ENCODE results near the gene NDUFB7.
A peak's percentile ranks its signal among the peaks of the same experiment; 100 is the strongest.
"Not testable (repeated sequence)": the region's sequence is repeated elsewhere in the genome, so short reads cannot be mapped to it uniquely, and the experiment has no call there.

The NDUFB7 gene

GRCh38 chr19:14552006-14552360, 19.9 kb downstream of the NDUFB7 start:
- H3K4me1 ChIP-seq (ENCODE audit: control insufficient read depth, insufficient read depth, low read length); H3K9me3 ChIP-seq (ENCODE audit: control insufficient read depth in 2 of 2, low read length in 2 of 2); H3K4me3 ChIP-seq (ENCODE audit: low read length in 2 of 2); H3K36me3 ChIP-seq (ENCODE audit: control insufficient read depth in 2 of 2, insufficient read depth in 2 of 2, low read length in 2 of 2); H3K9ac ChIP-seq (ENCODE audit: low read length in 2 of 2); H3K27me3 ChIP-seq (ENCODE audit: control insufficient read depth in 1 of 2, insufficient read depth in 2 of 2, low read length in 2 of 2); H3K27ac ChIP-seq (ENCODE audit: low read length): not testable (repeated sequence)

DNA sequence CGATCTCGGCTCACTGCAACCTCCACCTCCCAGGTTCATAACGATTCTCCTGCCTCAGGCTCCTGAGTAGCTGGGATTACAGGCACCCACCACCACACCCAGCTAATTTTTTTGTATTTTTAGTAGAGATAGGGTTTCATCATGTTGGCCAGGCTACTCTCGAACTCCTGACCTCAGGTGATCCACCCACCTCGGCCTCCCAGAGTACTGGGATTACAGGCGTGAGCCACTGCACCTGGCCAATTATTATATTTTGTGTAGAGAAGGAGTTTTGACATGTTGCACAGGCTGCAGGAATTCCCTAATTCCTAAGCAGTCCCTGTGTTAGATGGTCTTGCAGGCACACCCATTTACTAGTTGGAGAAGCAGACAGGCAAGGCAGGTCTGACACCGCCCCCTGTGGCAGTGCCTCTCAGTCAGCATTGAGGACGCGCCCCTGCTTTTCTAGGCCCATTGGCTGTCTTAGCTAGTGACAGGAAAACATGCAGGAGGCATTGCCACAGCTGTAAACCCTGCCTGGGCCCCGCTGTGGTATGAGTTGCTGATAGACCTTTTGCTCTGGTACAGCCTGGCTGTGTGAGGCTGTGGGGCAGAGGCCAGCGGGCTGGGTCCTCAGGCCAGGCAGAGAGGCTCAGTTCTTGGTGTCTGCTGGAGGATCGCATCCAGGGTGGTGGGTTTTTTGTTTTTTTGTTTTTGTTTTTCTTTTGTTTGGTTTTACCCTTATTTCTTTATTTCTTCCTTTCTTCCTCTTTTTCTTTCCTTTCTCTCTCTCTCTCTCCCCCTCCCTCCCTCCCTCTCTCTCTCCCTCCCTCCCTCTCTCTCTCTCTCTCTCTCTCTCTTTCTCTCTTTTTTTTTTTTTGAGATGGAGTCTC, 20.5 kb downstream of the NDUFB7 start:
- not testable (repeated sequence) for H3K9me3 ChIP-seq (ENCODE audit: control insufficient read depth in 2 of 2, low read length in 2 of 2); H3K27ac ChIP-seq (ENCODE audit: low read length); H3K36me3 ChIP-seq (ENCODE audit: control insufficient read depth in 2 of 2, insufficient read depth in 2 of 2, low read length in 2 of 2); H3K9ac ChIP-seq (ENCODE audit: low read length in 2 of 2); H3K4me3 ChIP-seq (ENCODE audit: low read length in 2 of 2); H3K27me3 ChIP-seq (ENCODE audit: control insufficient read depth in 1 of 2, insufficient read depth in 2 of 2, low read length in 2 of 2); H3K4me1 ChIP-seq (ENCODE audit: control insufficient read depth, insufficient read depth, low read length)

- Histone ChIP-seq H3K27me3 (ENCODE audit: control insufficient read depth in 1 of 2, insufficient read depth in 2 of 2, low read length in 2 of 2) (no peaks in the 10 kb centered on the region), H3K4me3 (ENCODE audit: low read length in 2 of 2) (no peak overlapping the region), H3K9me3 (ENCODE audit: control insufficient read depth in 2 of 2, low read length in 2 of 2) (no peaks in the 10 kb centered on the region), H3K9ac (ENCODE audit: low read length in 2 of 2) (no peak overlapping the region), H3K36me3 (ENCODE audit: control insufficient read depth in 2 of 2, insufficient read depth in 2 of 2, low read length in 2 of 2) (peaks cover 0 to 2% of the 10 kb centered on the region in 2 donors), H3K27ac (ENCODE audit: low read length) (no peak overlapping the region), H3K4me1 (ENCODE audit: control insufficient read depth, insufficient read depth, low read length) (peaks cover 7% of the 10 kb centered on the region)
These were observed 21.6 kb downstream of the NDUFB7 start for GRCh38 chr19:14550201-14550754.

DNA sequence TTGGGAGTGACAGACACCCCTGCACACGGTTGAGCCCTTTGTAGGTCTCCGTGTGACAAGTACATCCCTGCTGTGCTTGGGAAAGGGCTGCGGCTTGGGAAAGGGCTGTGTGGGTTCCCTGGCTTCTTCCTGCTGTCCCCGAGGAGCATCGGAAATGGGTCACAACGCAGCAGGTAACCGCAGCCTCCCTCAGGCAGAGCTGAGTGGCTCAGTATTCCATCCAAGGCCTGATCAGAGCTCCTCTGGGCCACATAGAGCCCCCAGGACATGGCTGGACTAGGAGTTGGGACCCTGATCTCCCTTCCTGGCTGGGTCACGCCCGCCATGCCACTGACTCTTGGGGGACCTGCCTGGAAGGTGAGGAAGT, 26.2 kb downstream of the NDUFB7 start:
- Histone ChIP-seq H3K4me1 (ENCODE audit: control insufficient read depth, insufficient read depth, low read length) (peaks cover 13% of the 10 kb centered on the region), H3K9me3 (ENCODE audit: control insufficient read depth in 2 of 2, low read length in 2 of 2) (no peaks in the 10 kb centered on the region), H3K4me3 (ENCODE audit: low read length in 2 of 2) (peak overlapping the region in 1 of 2 donors; percentile 57), H3K9ac (ENCODE audit: low read length in 2 of 2) (no peak overlapping the region), H3K36me3 (ENCODE audit: control insufficient read depth in 2 of 2, insufficient read depth in 2 of 2, low read length in 2 of 2) (peaks cover 0 to 2% of the 10 kb centered on the region in 2 donors), H3K27me3 (ENCODE audit: control insufficient read depth in 1 of 2, insufficient read depth in 2 of 2, low read length in 2 of 2) (no peaks in the 10 kb centered on the region), H3K27ac (ENCODE audit: low read length) (no peak overlapping the region)

GRCh38 chr19:14544977-14545715, 26.7 kb downstream of the NDUFB7 start:
- Histone ChIP-seq H3K9me3 (ENCODE audit: control insufficient read depth in 2 of 2, low read length in 2 of 2) (no peaks in the 10 kb centered on the region), H3K27ac (ENCODE audit: low read length) (no peak overlapping the region), H3K4me1 (ENCODE audit: control insufficient read depth, insufficient read depth, low read length) (peaks cover 13% of the 10 kb centered on the region), H3K27me3 (ENCODE audit: control insufficient read depth in 1 of 2, insufficient read depth in 2 of 2, low read length in 2 of 2) (no peaks in the 10 kb centered on the region), H3K9ac (ENCODE audit: low read length in 2 of 2) (no peak overlapping the region), H3K36me3 (ENCODE audit: control insufficient read depth in 2 of 2, insufficient read depth in 2 of 2, low read length in 2 of 2) (peaks cover 0 to 2% of the 10 kb centered on the region in 2 donors), H3K4me3 (ENCODE audit: low read length in 2 of 2) (peak overlapping the region in 1 of 2 donors; percentile 57)

DNA sequence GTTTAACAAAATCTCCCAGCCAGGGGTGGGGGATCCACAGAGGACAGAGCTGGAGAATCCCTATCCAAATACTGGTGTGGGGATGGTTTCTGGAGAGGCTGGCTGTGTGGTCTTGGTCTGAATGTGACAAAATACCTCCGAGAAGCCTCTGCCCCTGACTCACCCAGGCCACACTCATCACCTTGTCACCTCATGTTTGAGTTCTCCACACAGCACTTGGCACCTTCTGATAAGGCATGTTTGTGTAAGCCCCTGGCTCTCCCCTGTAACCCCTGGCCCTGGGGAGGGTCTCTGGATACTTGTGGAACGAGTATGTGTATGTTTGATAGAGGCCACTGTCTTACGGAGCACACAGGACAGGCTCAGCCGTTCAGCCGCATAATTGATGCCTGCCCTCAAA, 27.8 kb downstream of the NDUFB7 start:
- peaks cover 13% of the 10 kb centered on the region for H3K4me1 ChIP-seq (ENCODE audit: control insufficient read depth, insufficient read depth, low read length)
- H3K36me3 ChIP-seq (ENCODE audit: control insufficient read depth in 2 of 2, insufficient read depth in 2 of 2, low read length in 2 of 2), result peaks cover 0 to 2% of the 10 kb centered on the region in 2 donors
- H3K9me3 ChIP-seq (ENCODE audit: control insufficient read depth in 2 of 2, low read length in 2 of 2), result no peaks in the 10 kb centered on the region
- H3K4me3 ChIP-seq (ENCODE audit: low read length in 2 of 2), result no peak overlapping the region
- no peak overlapping the region for H3K9ac ChIP-seq (ENCODE audit: low read length in 2 of 2)
- no peaks in the 10 kb centered on the region for H3K27me3 ChIP-seq (ENCODE audit: control insufficient read depth in 1 of 2, insufficient read depth in 2 of 2, low read length in 2 of 2)
- H3K27ac ChIP-seq (ENCODE audit: low read length), result no peak overlapping the region

- Histone ChIP-seq H3K27ac (ENCODE audit: low read length) (no peak overlapping the region), H3K36me3 (ENCODE audit: control insufficient read depth in 2 of 2, insufficient read depth in 2 of 2, low read length in 2 of 2) (no peaks in the 10 kb centered on the region), H3K4me3 (ENCODE audit: low read length in 2 of 2) (no peak overlapping the region), H3K4me1 (ENCODE audit: control insufficient read depth, insufficient read depth, low read length) (peaks cover 13% of the 10 kb centered on the region), H3K9ac (ENCODE audit: low read length in 2 of 2) (no peak overlapping the region), H3K27me3 (ENCODE audit: control insufficient read depth in 1 of 2, insufficient read depth in 2 of 2, low read length in 2 of 2) (no peaks in the 10 kb centered on the region), H3K9me3 (ENCODE audit: control insufficient read depth in 2 of 2, low read length in 2 of 2) (no peaks in the 10 kb centered on the region)
These were observed 29.0 kb downstream of the NDUFB7 start for GRCh38 chr19:14542711-14543328.

DNA sequence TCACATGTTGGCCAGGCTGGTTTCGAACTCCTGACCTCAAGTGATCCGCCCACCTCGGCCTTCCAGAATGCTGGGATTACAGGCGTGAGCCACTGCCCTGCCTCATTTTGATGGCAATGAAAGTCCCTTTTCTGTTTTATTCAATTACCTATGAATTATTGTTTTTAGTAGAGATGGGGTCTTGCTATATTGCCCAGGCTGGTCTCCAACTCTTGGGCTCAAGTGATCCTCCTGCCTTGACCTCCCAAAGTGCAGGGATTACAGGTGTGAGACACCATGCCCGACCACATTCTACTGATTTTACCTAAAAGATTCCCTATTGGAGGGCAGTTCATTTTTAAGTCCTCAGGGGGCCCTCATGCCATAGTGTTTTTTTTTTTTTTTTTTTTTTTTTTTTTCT, 29.9 kb downstream of the NDUFB7 start:
- H3K4me1 ChIP-seq (ENCODE audit: control insufficient read depth, insufficient read depth, low read length), result peaks cover 18% of the 10 kb centered on the region
- not testable (repeated sequence) for H3K27me3 ChIP-seq (ENCODE audit: control insufficient read depth in 1 of 2, insufficient read depth in 2 of 2, low read length in 2 of 2); H3K27ac ChIP-seq (ENCODE audit: low read length); H3K9ac ChIP-seq (ENCODE audit: low read length in 2 of 2); H3K36me3 ChIP-seq (ENCODE audit: control insufficient read depth in 2 of 2, insufficient read depth in 2 of 2, low read length in 2 of 2); H3K9me3 ChIP-seq (ENCODE audit: control insufficient read depth in 2 of 2, low read length in 2 of 2); H3K4me3 ChIP-seq (ENCODE audit: low read length in 2 of 2)

GRCh38 chr19:14540741-14541525, 30.9 kb downstream of the NDUFB7 start:
- no peak overlapping the region for H3K9ac ChIP-seq (ENCODE audit: low read length in 2 of 2)
- peaks cover 17% of the 10 kb centered on the region for H3K4me1 ChIP-seq (ENCODE audit: control insufficient read depth, insufficient read depth, low read length)
- H3K9me3 ChIP-seq (ENCODE audit: control insufficient read depth in 2 of 2, low read length in 2 of 2), result no peaks in the 10 kb centered on the region
- H3K36me3 ChIP-seq (ENCODE audit: control insufficient read depth in 2 of 2, insufficient read depth in 2 of 2, low read length in 2 of 2), result no peaks in the 10 kb centered on the region
- no peak overlapping the region for H3K4me3 ChIP-seq (ENCODE audit: low read length in 2 of 2)
- H3K27me3 ChIP-seq (ENCODE audit: control insufficient read depth in 1 of 2, insufficient read depth in 2 of 2, low read length in 2 of 2), result no peaks in the 10 kb centered on the region
- H3K27ac ChIP-seq (ENCODE audit: low read length), result no peak overlapping the region

Data from stomach smooth muscle (tissue), 2 donors.